GM18520 (cell line): ENCODE results near the gene FBXO44.
"Not testable (repeated sequence)": the region's sequence is repeated elsewhere in the genome, so short reads cannot be mapped to it uniquely, and the experiment has no call there.

Experiments used
- ATAC-seq: cut with Tn5 transposase; IDR thresholded peaks from one replicate; pipeline ENCODE4 v1.9.1; 2021; ENCODE audit not compliant: unreplicated experiment

Gene FBXO44

GRCh38 chr1:11654137-11654938, at the start of gene FBXO44, which contains the start of gene FBXO2:
Gene FBXO44, plus strand, starts transcription at chr1:11654877. Its CDS starts 959 bp downstream, at chr1:11655836.
Gene FBXO2, minus strand, starts transcription at chr1:11654429. Its CDS starts 89 bp downstream, at chr1:11654340.
- no peak for ATAC-seq

GRCh38 chr1:11606775-11607174, 47.9 kb upstream of the FBXO44 start:
- no peak for ATAC-seq

GRCh38 chr1:11608596-11609130, 46.0 kb upstream of the FBXO44 start:
- ATAC-seq = not testable (repeated sequence)

- ATAC-seq = not testable (repeated sequence)
Measured at GRCh38 chr1:11609378-11609777, 45.3 kb upstream of the FBXO44 start.

GRCh38 chr1:11610629-11611180, 44.0 kb upstream of the FBXO44 start:
- ATAC-seq = no peak

- no peak for ATAC-seq
Measured at GRCh38 chr1:11611638-11612327, 42.9 kb upstream of the FBXO44 start.

GRCh38 chr1:11613347-11613746, 41.3 kb upstream of the FBXO44 start:
- no peak for ATAC-seq

- no peak for ATAC-seq
Measured at GRCh38 chr1:11615090-11615489, 39.6 kb upstream of the FBXO44 start.

- ATAC-seq = no peak
Measured at GRCh38 chr1:11616766-11617165, 37.9 kb upstream of the FBXO44 start.

GRCh38 chr1:11617314-11617713, 37.4 kb upstream of the FBXO44 start:
- ATAC-seq = no peak

GRCh38 chr1:11617741-11618140, 36.9 kb upstream of the FBXO44 start:
- no peak for ATAC-seq

- ATAC-seq = no peak
Measured at GRCh38 chr1:11620405-11620804, 34.3 kb upstream of the FBXO44 start.

- no peak for ATAC-seq
Measured at GRCh38 chr1:11620924-11621323, 33.8 kb upstream of the FBXO44 start.

GRCh38 chr1:11622398-11622797, 32.3 kb upstream of the FBXO44 start:
- no peak for ATAC-seq

- no peak for ATAC-seq
Measured at GRCh38 chr1:11623702-11624101, 31.0 kb upstream of the FBXO44 start.

GRCh38 chr1:11626551-11626950, 28.1 kb upstream of the FBXO44 start:
- ATAC-seq = no peak

- no peak for ATAC-seq
Measured at GRCh38 chr1:11628767-11629166, 25.9 kb upstream of the FBXO44 start.

GRCh38 chr1:11629184-11630016, 25.3 kb upstream of the FBXO44 start:
- ATAC-seq = no peak

- ATAC-seq = no peak
Measured at GRCh38 chr1:11634365-11635192, 20.1 kb upstream of the FBXO44 start.

- no peak for ATAC-seq
Measured at GRCh38 chr1:11638121-11638520, 16.6 kb upstream of the FBXO44 start.
